Head of caudate nucleus (tissue), 42 donors: Measurements from ENCODE around the gene CCL22.
A peak's percentile ranks its signal among the peaks of the same experiment; 100 is the strongest.
"Not testable (repeated sequence)": the region's sequence is repeated elsewhere in the genome, so short reads cannot be mapped to it uniquely, and the experiment has no call there.

ENCODE experiments used
- DNase-seq, 42 donors: peaks; one replicate each; pipeline versions ENCODE4 v3.0.0 to v3.0.0-alpha.2; 2020 to 2021; ENCODE audit warnings: mixed read lengths in 7 of 42
- intact Hi-C: fragments of 100-400 bp; cut with DNase I; formaldehyde crosslinking; loops from one replicate; pipeline ENCODE4 v1.15.0; 2022

The CCL22 gene

DNA sequence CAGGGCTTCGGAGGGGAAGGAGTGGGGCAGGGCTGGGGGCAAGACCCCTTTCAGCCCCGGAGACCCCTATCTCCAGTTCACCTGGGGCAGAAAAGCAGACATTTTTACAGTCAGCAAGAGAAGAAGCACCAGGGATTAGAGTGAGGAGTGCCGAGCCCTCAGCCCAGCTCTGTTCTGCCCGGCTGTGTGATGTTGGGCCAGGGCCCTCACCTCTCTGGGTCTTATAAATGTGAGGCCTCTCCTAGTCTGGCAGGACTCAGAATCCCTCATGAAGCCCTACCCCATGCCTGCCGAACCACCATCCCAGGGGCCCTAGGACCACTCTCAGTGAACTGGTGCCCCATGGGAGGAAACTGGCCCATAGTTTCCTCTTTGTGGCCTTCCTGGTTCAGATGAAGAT, 26.5 kb downstream of the CCL22 start:
- no peak for DNase-seq
- intact Hi-C loops = no loop called here

- DNase-seq = peak in 6 of 42 donors; percentile 19 to 73 (median 38)
- intact Hi-C loops = no loop called here
Observed at GRCh38 chr16:57386381-57386951, 27.9 kb downstream of the CCL22 start.

GRCh38 chr16:57387598-57388354, 29.2 kb downstream of the CCL22 start:
- intact Hi-C loops = no loop called here
- DNase-seq = no peak

DNA sequence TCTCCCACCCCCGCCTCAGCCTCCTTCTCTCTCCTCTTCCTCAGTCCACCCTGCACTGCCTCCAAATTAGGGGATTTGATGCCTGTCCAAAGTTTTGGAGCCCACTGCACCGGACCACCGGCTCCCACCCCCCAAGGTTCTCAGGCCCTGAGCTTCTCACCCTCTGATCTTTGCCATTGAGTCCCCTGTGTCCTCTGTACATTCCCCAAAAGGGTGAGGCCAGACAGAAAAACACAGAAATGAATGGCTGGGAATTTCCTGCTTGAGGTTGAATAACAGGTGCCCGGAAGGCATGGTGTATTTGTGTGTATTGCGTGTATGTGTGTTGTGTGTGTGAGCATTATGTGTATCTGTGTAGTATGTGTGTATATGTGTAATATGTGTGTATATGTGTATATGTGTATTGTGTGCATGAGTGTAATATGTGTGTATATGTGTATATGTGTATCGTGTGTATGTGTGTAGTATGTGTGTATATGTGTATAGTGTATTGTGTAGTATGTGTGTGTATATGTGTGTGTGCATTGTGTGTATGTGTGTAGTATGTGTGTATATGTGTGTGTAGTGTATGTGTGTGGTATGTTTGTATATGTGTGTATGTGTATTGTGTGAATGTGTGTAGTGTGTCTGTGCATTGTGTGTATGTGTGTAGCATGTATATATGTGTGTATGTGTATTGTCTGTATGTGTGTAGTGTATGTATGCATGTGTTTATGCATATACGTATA, 29.9 kb downstream of the CCL22 start:
- DNase-seq = no peak
- intact Hi-C loops = no loop called here

GRCh38 chr16:57389087-57389468, 30.5 kb downstream of the CCL22 start:
- no peak for DNase-seq
- intact Hi-C loops = no loop called here

DNA sequence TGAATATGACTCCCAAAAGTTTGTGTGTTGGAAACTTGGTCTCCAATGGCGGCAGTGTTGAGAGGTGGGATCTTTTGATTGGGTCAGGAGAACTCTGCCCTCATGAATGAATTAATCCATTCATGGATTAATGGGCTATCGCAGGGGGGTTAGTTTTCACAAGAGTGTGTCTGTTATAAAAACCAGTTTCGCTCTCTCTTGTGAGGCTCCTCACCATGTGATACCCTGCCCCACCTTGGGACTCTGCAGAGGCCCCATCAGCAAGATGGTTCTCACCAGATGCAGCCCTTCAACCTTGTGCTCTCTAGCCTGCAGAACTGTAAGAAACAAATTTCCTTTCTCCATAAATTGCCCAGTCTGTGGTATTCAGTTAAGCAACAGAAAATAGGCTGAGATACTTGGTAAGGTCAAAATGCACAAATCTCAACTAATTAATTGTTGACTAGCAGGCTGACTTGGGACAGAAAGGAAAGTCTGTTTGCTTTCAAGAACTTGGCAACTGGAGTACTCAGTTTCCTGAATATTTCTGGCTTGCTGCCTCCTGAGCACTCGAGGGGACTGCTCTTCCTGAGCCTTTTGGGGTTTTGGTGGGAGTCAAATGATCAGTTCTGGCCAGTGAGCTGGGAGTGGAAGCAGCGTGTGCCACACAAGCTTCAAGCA, 32.2 kb downstream of the CCL22 start:
- intact Hi-C loops = no loop called here
- DNase-seq = no peak

DNA sequence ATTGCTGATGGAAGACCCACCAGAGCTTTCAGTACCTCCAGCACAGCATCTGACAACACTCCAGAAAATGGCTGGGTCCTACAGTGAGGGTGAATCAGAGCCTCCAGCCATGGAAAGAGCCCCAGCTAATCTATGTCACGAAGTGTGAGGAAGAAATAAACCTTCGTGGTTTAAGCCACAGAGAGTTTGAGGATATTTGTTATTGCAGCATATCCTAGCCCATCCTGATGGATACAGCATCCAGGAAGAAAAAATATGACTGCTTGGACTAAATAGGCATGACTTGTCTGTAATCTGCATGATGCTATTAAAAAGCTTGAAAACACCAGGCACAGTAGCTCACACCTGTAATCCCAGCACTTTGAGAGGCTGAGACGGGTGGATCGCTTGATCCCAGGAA, 32.7 kb downstream of the CCL22 start:
- intact Hi-C loops = no loop called here
- no peak for DNase-seq

GRCh38 chr16:57391708-57392107, 33.1 kb downstream of the CCL22 start:
- intact Hi-C loops = no loop called here

GRCh38 chr16:57392694-57393093, 34.1 kb downstream of the CCL22 start:
- DNase-seq = no peak
- intact Hi-C loops = no loop called here

More at GRCh38 chr16:57391708-57392107, 33.1 kb downstream of the CCL22 start:
- DNase-seq = no peak

GRCh38 chr16:57394444-57394843, 35.9 kb downstream of the CCL22 start:
- intact Hi-C loops = no loop called here
- DNase-seq = peak in 1 of 42 donors; percentile 2

GRCh38 chr16:57395026-57395425, 36.4 kb downstream of the CCL22 start:
- intact Hi-C loops = no loop called here
- DNase-seq = peak in 1 of 42 donors; percentile 0

- DNase-seq = no peak
- intact Hi-C loops = no loop called here
Observed at GRCh38 chr16:57396786-57397185, 38.2 kb downstream of the CCL22 start.

DNA sequence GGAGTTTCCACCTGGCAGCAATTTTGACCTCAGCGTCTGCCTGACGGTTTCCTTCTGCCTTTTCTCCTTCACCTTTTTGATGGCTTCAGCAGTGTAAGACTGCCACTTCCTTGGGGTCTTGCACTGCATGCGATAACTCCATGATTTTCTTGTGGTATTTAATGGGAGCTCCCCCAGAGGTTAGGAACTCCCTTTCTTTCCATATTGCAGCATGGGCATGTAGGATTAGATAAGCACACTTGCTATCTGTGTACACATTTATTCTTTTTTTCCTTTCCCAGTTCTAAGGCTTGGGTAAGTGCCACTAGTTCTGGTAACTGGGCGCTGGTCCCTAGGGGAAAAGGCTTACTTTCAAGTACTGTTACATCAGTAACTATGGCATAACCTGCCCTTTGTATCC, 38.9 kb downstream of the CCL22 start:
- intact Hi-C loops, DNase-seq: not testable (repeated sequence)

DNA sequence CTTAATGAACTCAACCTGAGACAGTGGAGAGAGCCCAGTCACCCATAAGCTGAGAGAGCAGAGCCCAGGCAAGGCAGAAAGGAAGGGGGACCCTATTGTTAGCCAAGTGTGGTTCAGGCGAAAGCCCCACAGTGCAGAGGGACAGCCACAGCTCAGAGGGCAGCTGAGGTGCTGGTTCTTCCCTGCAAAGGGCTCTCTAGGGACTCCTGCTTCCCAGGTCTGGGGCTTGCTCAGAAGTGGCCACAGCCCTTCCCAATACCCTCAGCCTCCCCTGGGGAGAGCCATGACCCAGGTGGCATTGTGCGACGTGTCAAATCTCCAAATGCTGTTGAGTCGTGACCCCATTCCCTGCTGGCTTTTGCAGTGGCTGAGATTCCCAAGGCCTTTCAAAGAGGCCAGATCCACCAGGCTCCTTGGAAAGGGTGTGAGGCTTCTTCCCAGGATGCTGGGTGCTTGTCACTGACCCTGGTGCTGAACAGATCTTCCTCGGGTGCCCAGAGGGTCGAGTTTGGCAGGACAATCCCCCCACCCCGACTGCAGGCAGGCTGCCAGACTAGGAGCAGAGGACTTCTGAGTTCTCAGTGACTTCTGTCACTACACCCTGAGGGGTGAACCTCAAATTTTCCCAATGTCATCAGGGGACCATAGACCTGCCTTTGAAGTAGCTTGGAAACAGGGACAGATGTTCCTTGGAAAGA, 43.5 kb downstream of the CCL22 start:
- intact Hi-C loops = no loop called here
- DNase-seq = no peak

DNA sequence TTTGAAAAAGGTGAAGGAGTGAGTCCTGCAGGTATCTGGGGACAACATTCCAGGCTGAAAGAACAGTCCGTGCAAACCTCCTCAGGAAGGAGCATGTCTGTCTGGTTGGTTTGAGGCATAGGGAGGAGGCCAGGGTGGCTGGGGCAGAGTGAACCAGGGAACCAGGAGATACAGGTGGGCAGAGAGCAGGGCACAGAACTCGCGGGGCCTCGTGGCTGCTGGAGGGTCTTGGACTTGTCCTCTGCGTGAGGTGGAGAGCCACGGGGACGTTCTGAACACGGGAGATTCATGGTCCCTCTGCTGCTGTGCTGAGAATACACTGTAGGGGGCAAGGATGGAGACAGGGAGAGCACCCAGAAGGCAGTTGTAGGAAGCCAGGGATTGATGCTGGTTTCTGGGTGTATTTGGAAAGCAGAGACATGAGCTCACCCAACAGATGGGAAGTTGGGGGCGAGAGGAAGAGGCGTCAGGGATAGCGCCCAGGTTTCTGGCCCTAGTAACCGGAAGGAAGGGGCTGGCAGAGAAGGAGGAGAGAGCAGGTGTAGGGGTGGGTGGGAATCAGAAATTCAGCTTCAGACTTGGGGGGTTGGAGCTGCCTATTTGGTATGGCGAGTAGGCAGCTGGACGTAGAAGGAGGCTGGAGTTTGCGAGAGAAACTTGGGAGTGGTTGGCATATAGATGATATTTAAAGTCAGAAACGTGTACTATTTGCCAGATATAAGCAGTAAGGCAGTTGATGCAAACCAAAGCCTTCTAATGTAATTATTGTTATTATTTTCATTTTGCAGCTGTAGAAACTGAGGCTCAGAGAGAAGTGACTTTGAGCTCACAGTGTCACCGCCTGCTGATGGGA, 45.6 kb downstream of the CCL22 start, which contains the start of gene CCL17:
Gene CCL17 (plus strand): TSS at position 803 of the 853 bp plus-strand sequence. CDS start 9,166 bp downstream, outside the sequence.
- peak in 1 of 42 donors; percentile 13 for DNase-seq
- intact Hi-C loops = no loop called here

GRCh38 chr16:57405097-57405496, 46.5 kb downstream of the CCL22 start:
- intact Hi-C loops = no loop called here
- peak in 1 of 42 donors; percentile 18 for DNase-seq

DNA sequence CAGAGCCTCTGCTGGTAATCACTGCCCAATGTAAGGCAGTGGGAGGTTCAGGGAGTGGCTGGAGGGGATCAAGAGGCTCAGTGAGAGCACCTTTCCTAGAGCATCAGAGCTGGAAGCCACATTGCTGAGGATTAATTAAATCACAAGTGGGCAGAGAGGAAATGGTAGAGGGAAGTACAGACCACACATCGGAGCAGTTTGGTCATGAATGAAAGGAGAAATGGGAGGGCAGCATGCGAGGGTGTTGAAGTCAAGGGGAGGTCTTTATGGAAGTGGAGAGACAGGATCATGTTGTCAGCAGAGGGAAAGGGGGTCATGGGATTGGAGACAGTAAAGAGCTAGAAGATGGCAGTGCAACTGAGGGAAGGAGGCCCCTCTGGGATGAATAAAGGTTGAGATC, 48.3 kb downstream of the CCL22 start:
- peak in 1 of 42 donors; percentile 5 for DNase-seq
- intact Hi-C loops = no loop called here
